ENCODE data around the gene ATP9A.
A peak's percentile ranks its signal among the peaks of the same experiment; 100 is the strongest.

The ATP9A gene

DNA sequence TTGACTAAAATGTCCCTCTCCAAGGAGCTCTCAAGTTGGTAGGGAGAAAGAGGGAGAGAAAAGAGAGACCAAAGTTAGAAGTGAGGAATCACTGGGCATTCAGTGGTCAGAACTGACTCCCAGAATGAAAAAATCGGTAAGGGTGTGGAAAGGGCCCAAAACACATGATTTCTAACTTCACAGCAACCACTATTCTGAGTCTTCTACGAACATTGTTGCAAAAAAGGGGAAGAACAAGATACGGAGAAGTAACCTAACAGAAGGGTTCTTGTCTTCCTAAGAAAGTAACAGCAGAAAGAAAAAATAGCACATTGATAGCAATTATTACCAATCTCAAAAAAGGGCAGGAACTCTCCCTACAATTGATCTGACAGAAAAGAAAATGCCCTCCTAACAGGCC, 65.6 kb downstream of the ATP9A start (continued):
- TF ChIP-seq ZNF544 (tag by site-specific recombination; IDR thresholded peaks at IDR 0.05) (no peak), TRIM28 (IDR thresholded peaks at IDR 0.05; ENCODE audit: borderline replicate concordance, low read length) (no peak), ZNF510 (tag by site-specific recombination; IDR thresholded peaks at IDR 0.05; ENCODE audit: insufficient replicate concordance) (no peak), ZNF529 (tag by site-specific recombination; IDR thresholded peaks at IDR 0.05; ENCODE audit: insufficient replicate concordance) (no peak)
- TF ChIP-seq, protein P1, sequence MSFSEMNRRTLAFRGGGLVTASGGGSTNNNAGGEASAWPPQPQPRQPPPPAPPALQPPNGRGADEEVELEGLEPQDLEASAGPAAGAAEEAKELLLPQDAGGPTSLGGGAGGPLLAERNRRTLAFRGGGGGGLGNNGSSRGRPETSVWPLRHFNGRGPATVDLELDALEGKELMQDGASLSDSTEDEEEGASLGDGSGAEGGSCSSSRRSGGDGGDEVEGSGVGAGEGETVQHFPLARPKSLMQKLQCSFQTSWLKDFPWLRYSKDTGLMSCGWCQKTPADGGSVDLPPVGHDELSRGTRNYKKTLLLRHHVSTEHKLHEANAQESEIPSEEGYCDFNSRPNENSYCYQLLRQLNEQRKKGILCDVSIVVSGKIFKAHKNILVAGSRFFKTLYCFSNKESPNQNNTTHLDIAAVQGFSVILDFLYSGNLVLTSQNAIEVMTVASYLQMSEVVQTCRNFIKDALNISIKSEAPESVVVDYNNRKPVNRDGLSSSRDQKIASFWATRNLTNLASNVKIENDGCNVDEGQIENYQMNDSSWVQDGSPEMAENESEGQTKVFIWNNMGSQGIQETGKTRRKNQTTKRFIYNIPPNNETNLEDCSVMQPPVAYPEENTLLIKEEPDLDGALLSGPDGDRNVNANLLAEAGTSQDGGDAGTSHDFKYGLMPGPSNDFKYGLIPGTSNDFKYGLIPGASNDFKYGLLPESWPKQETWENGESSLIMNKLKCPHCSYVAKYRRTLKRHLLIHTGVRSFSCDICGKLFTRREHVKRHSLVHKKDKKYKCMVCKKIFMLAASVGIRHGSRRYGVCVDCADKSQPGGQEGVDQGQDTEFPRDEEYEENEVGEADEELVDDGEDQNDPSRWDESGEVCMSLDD (tag by site-specific recombination; IDR thresholded peaks at IDR 0.05) = no peak
- TF ChIP-seq, protein P2, sequence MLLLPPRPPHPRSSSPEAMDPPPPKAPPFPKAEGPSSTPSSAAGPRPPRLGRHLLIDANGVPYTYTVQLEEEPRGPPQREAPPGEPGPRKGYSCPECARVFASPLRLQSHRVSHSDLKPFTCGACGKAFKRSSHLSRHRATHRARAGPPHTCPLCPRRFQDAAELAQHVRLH (tag by site-specific recombination; IDR thresholded peaks at IDR 0.05) = no peak

DNA sequence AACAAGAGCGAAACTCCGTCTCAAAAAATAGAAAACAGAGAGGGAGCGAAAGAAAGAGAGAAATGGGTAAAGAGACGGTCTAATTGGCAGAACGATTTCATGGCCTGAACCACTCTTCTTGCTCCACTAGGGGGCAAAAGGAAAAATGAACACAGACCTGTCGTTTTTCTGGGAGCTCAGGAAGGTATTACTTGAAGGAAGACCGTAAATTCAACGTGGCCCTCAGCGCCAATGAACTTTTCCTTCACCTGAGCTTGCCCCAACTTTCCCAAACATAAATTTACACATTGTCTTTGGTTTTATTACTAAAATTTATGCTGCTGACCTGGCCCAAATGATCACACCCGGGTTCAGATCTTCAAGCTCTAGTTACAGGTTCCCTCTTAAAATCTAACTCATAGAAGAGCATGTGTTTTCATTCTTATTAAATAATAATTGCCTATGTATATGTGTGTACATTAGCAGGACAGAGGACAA, 67.3 kb downstream of the ATP9A start:
- Histone ChIP-seq H3K9me3 (ENCODE audit: control insufficient read depth, insufficient read depth, low read depth, low read length) (no peaks in the 10 kb centered on the region), H3K4me1 (ENCODE audit: control insufficient read depth, insufficient read depth, low read length) (peaks cover 25% of the 10 kb centered on the region), H3K4me3 (ENCODE audit: low read depth, low read length) (no peak overlapping the region), H3K27ac (ENCODE audit: extremely low read depth, low read depth, low read length) (no peak overlapping the region), H3K36me3 (ENCODE audit: control insufficient read depth in 2 of 2, insufficient read depth in 1 of 2, low read length in 2 of 2) (no peaks in the 10 kb centered on the region)
- ChIA-PET CTCF (interaction anchor here (0.6 to 2.2 kb wide), 25 partner anchors 10 to 541 kb away, joined by 3 to 8 read pairs (median 3); no protein-coding TSS in a partner anchor), POLR2A (interaction anchor here (0.5 kb wide), 1 partner anchor 70 kb away, joined by 5 read pairs; no protein-coding TSS in a partner anchor)
- TF ChIP-seq ZNF366 (tag by site-specific recombination; conservative IDR thresholded peaks at IDR 0.05) = no peak
- TF ChIP-seq, protein P3, sequence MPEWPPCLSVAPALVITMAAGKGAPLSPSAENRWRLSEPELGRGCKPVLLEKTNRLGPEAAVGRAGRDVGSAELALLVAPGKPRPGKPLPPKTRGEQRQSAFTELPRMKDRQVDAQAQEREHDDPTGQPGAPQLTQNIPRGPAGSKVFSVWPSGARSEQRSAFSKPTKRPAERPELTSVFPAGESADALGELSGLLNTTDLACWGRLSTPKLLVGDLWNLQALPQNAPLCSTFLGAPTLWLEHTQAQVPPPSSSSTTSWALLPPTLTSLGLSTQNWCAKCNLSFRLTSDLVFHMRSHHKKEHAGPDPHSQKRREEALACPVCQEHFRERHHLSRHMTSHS (tag by site-specific recombination; IDR thresholded peaks at IDR 0.05) = no peak
- TF ChIP-seq ZNF530 (tag by site-specific recombination; IDR thresholded peaks at IDR 0.05; ENCODE audit: low read depth) = no peak
- TF ChIP-seq, protein P4, sequence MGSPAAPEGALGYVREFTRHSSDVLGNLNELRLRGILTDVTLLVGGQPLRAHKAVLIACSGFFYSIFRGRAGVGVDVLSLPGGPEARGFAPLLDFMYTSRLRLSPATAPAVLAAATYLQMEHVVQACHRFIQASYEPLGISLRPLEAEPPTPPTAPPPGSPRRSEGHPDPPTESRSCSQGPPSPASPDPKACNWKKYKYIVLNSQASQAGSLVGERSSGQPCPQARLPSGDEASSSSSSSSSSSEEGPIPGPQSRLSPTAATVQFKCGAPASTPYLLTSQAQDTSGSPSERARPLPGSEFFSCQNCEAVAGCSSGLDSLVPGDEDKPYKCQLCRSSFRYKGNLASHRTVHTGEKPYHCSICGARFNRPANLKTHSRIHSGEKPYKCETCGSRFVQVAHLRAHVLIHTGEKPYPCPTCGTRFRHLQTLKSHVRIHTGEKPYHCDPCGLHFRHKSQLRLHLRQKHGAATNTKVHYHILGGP (tag by site-specific recombination; IDR thresholded peaks at IDR 0.05) = no peak
- TF ChIP-seq ZSCAN30 (tag by site-specific recombination; IDR thresholded peaks at IDR 0.05) = no peak
- no peak for TF ChIP-seq ZNF791 (tag by site-specific recombination; IDR thresholded peaks at IDR 0.05)
- TF ChIP-seq, protein P5, sequence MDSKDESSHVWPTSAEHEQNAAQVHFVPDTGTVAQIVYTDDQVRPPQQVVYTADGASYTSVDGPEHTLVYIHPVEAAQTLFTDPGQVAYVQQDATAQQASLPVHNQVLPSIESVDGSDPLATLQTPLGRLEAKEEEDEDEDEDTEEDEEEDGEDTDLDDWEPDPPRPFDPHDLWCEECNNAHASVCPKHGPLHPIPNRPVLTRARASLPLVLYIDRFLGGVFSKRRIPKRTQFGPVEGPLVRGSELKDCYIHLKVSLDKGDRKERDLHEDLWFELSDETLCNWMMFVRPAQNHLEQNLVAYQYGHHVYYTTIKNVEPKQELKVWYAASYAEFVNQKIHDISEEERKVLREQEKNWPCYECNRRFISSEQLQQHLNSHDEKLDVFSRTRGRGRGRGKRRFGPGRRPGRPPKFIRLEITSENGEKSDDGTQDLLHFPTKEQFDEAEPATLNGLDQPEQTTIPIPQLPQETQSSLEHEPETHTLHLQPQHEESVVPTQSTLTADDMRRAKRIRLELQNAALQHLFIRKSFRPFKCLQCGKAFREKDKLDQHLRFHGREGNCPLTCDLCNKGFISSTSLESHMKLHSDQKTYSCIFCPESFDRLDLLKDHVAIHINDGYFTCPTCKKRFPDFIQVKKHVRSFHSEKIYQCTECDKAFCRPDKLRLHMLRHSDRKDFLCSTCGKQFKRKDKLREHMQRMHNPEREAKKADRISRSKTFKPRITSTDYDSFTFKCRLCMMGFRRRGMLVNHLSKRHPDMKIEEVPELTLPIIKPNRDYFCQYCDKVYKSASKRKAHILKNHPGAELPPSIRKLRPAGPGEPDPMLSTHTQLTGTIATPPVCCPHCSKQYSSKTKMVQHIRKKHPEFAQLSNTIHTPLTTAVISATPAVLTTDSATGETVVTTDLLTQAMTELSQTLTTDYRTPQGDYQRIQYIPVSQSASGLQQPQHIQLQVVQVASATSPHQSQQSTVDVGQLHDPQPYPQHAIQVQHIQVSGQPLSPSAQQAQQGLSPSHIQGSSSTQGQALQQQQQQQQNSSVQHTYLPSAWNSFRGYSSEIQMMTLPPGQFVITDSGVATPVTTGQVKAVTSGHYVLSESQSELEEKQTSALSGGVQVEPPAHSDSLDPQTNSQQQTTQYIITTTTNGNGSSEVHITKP (tag by site-specific recombination; IDR thresholded peaks at IDR 0.05) = peak; percentile 44; the same call in 1 of the 2 replicates
- no peak for TF ChIP-seq ZFP37 (tag by site-specific recombination; IDR thresholded peaks at IDR 0.05)
- no peak for TF ChIP-seq ZNF354C (tag by site-specific recombination; IDR thresholded peaks at IDR 0.05; ENCODE audit: borderline replicate concordance, low read depth)
- TF ChIP-seq, protein P6, sequence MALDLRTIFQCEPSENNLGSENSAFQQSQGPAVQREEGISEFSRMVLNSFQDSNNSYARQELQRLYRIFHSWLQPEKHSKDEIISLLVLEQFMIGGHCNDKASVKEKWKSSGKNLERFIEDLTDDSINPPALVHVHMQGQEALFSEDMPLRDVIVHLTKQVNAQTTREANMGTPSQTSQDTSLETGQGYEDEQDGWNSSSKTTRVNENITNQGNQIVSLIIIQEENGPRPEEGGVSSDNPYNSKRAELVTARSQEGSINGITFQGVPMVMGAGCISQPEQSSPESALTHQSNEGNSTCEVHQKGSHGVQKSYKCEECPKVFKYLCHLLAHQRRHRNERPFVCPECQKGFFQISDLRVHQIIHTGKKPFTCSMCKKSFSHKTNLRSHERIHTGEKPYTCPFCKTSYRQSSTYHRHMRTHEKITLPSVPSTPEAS (tag by site-specific recombination; IDR thresholded peaks at IDR 0.05) = no peak
- TF ChIP-seq ZNF596 (tag by site-specific recombination; IDR thresholded peaks at IDR 0.05) = 0 out of 2 replicates have a peak, but pooled peaks have one; percentile 19
- no peak for TF ChIP-seq ZBTB1 (tag by site-specific recombination; IDR thresholded peaks at IDR 0.05)
- TF ChIP-seq ZNF776 (tag by site-specific recombination; IDR thresholded peaks at IDR 0.05; ENCODE audit: borderline replicate concordance) = no peak
- TF ChIP-seq ZNF175 (tag by site-specific recombination; IDR thresholded peaks at IDR 0.05) = no peak
- TF ChIP-seq, protein P7, sequence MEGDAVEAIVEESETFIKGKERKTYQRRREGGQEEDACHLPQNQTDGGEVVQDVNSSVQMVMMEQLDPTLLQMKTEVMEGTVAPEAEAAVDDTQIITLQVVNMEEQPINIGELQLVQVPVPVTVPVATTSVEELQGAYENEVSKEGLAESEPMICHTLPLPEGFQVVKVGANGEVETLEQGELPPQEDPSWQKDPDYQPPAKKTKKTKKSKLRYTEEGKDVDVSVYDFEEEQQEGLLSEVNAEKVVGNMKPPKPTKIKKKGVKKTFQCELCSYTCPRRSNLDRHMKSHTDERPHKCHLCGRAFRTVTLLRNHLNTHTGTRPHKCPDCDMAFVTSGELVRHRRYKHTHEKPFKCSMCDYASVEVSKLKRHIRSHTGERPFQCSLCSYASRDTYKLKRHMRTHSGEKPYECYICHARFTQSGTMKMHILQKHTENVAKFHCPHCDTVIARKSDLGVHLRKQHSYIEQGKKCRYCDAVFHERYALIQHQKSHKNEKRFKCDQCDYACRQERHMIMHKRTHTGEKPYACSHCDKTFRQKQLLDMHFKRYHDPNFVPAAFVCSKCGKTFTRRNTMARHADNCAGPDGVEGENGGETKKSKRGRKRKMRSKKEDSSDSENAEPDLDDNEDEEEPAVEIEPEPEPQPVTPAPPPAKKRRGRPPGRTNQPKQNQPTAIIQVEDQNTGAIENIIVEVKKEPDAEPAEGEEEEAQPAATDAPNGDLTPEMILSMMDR (tag by site-specific recombination; IDR thresholded peaks at IDR 0.05) = 0 out of 2 replicates have a peak, but pooled peaks have one; percentile 16
- TF ChIP-seq ZNF585B (tag by site-specific recombination; IDR thresholded peaks at IDR 0.05) = no peak
- TF ChIP-seq HOXD13 (CRISPR knock-in tag; IDR thresholded peaks at IDR 0.05; ENCODE audit: borderline replicate concordance) = no peak
- TF ChIP-seq ZNF223 (tag by site-specific recombination; IDR thresholded peaks at IDR 0.05) = no peak
- TF ChIP-seq ZNF555 (tag by site-specific recombination; conservative IDR thresholded peaks at IDR 0.05) = no peak

Data from HEK293 (cell line).